A549 (cell line): ENCODE results near the gene JMJD6. TPM values are rescaled to one million over a fixed set of nuclear protein-coding genes. Genes with fewer than 3 reads are reported as not detected.

ENCODE experiments used
- ATAC-seq, 2 experiments: fragments of 200-7000 bp in 1 of 2; fragments of >200 bp in 1 of 2; cut with Nextera tagmentation in 1 of 2; cut with Tn5 transposase in 1 of 2; 3 replicates each; pipeline versions ENCODE4 v1.8.0 to v1.9.1; 2018 to 2020; ENCODE audit warnings: mild to moderate bottlenecking in 1 of 2, moderate library complexity in 1 of 2
- CTCF ChIA-PET: fragments of 300-600 bp; sonication (Branson Sonifier 250); formaldehyde crosslinking; extraction: SDS; loops from one replicate; lab custom pipeline; 2021; ENCODE audit warnings: antibody characterized with exemption, inconsistent platforms; lab: Yijun Ruan, JAX
- POLR2A ChIA-PET: fragments of 350-600 bp; formaldehyde crosslinking; extraction: SDS; loops from one replicate; lab custom pipeline; 2021; ENCODE audit warnings: antibody characterized with exemption, inconsistent platforms; lab: Yijun Ruan, JAX
- DNase-seq, 2 experiments: peaks; one replicate each; pipeline versions ENCODE4 v3.0.0 to v3.0.0-alpha.2; 2011 to 2016; ENCODE audit warnings: low read depth in 1 of 2, low spot score in 1 of 2
- FAIRE-seq: peaks from 2 replicates; lab custom pipeline; 2011; peaks lifted over from hg19 to GRCh38; lab: Jason Lieb, UNC
- H3K27ac ChIP-seq, 2 experiments: fragments of >200 bp; sonication (Bioruptor Twin); formaldehyde crosslinking; 3 replicates each; pipeline ENCODE4 v1.5.1; 2016 to 2017
- H3K4me1 ChIP-seq: fragments of >200 bp; sonication (Bioruptor Twin); formaldehyde crosslinking; 3 replicates; pipeline ENCODE4 v1.6.1; 2016
- H3K4me2 ChIP-seq: fragments of >200 bp; sonication (Bioruptor Twin); formaldehyde crosslinking; 3 replicates; pipeline ENCODE4 v1.6.1; 2016
- H3K4me3 ChIP-seq: fragments of >200 bp; sonication (Bioruptor Twin); formaldehyde crosslinking; 3 replicates; pipeline ENCODE4 v1.5.1; 2016
- H3K9me3 ChIP-seq: fragments of >200 bp; sonication (Bioruptor Twin); formaldehyde crosslinking; 3 replicates; pipeline ENCODE4 v1.6.1; 2016
- CEBPB ChIP-seq, 2 experiments: fragments of >200 bp in 1 of 2; sonication (Bioruptor Twin) in 1 of 2; formaldehyde crosslinking in 1 of 2; IDR thresholded peaks; 2 replicates each; pipeline ENCODE4 v1.6.1; 2012 to 2016
- CHD4 ChIP-seq: fragments of 200-600 bp; sonication (generic); IDR thresholded peaks from 2 replicates; pipeline ENCODE4 v1.6.1; 2016; ENCODE audit warnings: antibody characterized with exemption, mild to moderate bottlenecking, borderline replicate concordance
- EHF ChIP-seq: fragments of 250-450 bp; sonication (Bioruptor Pico); IDR thresholded peaks from 2 replicates; pipeline ENCODE4 v1.5.0; 2020; ENCODE audit warnings: mild to moderate bottlenecking
- EHMT2 ChIP-seq: fragments of 200-600 bp; sonication (generic); IDR thresholded peaks from 2 replicates; pipeline ENCODE4 v1.6.1; 2016; ENCODE audit warnings: antibody characterized with exemption, low read depth, mild to moderate bottlenecking, moderate library complexity
- FOSB ChIP-seq: fragments of 250-450 bp; sonication (Bioruptor Pico); IDR thresholded peaks from 2 replicates; pipeline ENCODE4 v1.5.0; 2020; ENCODE audit warnings: mild to moderate bottlenecking, moderate library complexity
- FOXS1 ChIP-seq: fragments of 250-450 bp; sonication (Bioruptor Pico); IDR thresholded peaks from 2 replicates; pipeline ENCODE4 v1.5.0; 2020; ENCODE audit warnings: mild to moderate bottlenecking, moderate library complexity
- HDAC2 ChIP-seq: fragments of 200-600 bp; sonication (generic); IDR thresholded peaks from 2 replicates; pipeline ENCODE4 v1.6.1; 2016
- HEYL ChIP-seq: fragments of 250-450 bp; sonication (Bioruptor Pico); IDR thresholded peaks from 2 replicates; pipeline ENCODE4 v1.8.0; 2021; ENCODE audit warnings: mild to moderate bottlenecking, moderate library complexity
- HOXB13 ChIP-seq: fragments of 250-450 bp; sonication (Bioruptor Pico); IDR thresholded peaks from 2 replicates; pipeline ENCODE4 v1.5.0; 2020; ENCODE audit warnings: low read depth, mild to moderate bottlenecking, moderate library complexity
- HOXB5 ChIP-seq: fragments of 250-450 bp; sonication (Bioruptor Pico); IDR thresholded peaks from 2 replicates; pipeline ENCODE4 v1.5.0; 2020; ENCODE audit warnings: mild to moderate bottlenecking, moderate library complexity
- JUNB ChIP-seq: fragments of >200 bp; sonication (Bioruptor Twin); formaldehyde crosslinking; IDR thresholded peaks from 2 replicates; pipeline ENCODE4 v1.6.1; 2016
- MAFK ChIP-seq: fragments of 450-650 bp; IDR thresholded peaks from 2 replicates; pipeline ENCODE4 v1.6.1; 2014; ENCODE audit not compliant: partially characterized antibody
- MYC ChIP-seq: IDR thresholded peaks from 2 replicates; pipeline ENCODE4 v1.6.1; 2012; ENCODE audit warnings: mild to moderate bottlenecking, inconsistent platforms, low read length, improper control_type of control experiment, borderline replicate concordance
- PHF8 ChIP-seq: fragments of 200-600 bp; sonication (generic); IDR thresholded peaks from 2 replicates; pipeline ENCODE4 v1.6.1; 2016; ENCODE audit warnings: low read depth, mild to moderate bottlenecking, antibody characterized with exemption, moderate library complexity, borderline replicate concordance
- RAD21 ChIP-seq, 2 experiments: fragments of >200 bp in 1 of 2; sonication (Bioruptor Twin) in 1 of 2; formaldehyde crosslinking in 1 of 2; IDR thresholded peaks in 1 of 2; conservative IDR thresholded peaks in 1 of 2; 2 replicates in 1 of 2; 3 replicates in 1 of 2; pipeline ENCODE4 v1.6.1; 2012 to 2018; ENCODE audit warnings: inconsistent platforms in 1 of 2
- RARB ChIP-seq: fragments of 250-450 bp; sonication (Bioruptor Pico); IDR thresholded peaks from 2 replicates; pipeline ENCODE4 v1.8.0; 2021; ENCODE audit warnings: mild to moderate bottlenecking, moderate library complexity
- RCOR1 ChIP-seq: fragments of 150-350 bp; IDR thresholded peaks from 2 replicates; pipeline ENCODE4 v1.6.1; 2014; ENCODE audit warnings: antibody characterized with exemption, low read length, low read depth
- RFX5 ChIP-seq: fragments of 450-650 bp; IDR thresholded peaks from 2 replicates; pipeline ENCODE4 v1.7.1; 2014; ENCODE audit warnings: antibody characterized with exemption, mild to moderate bottlenecking, moderate library complexity
- RNF2 ChIP-seq: fragments of 200-600 bp; sonication (generic); IDR thresholded peaks from 2 replicates; pipeline ENCODE4 v1.6.1; 2016; ENCODE audit warnings: low read depth, mild to moderate bottlenecking, antibody characterized with exemption, moderate library complexity, borderline replicate concordance
- SREBF2 ChIP-seq: fragments of 450-650 bp; IDR thresholded peaks from 2 replicates; pipeline ENCODE4 v1.6.1; 2014; ENCODE audit warnings: mild to moderate bottlenecking, moderate library complexity
- TFCP2L1 ChIP-seq: fragments of 250-450 bp; sonication (Bioruptor Pico); IDR thresholded peaks from 2 replicates; pipeline ENCODE4 v1.5.0; 2021; ENCODE audit warnings: mild to moderate bottlenecking
- ZC3H11A ChIP-seq: fragments of 450-650 bp; IDR thresholded peaks from 2 replicates; pipeline ENCODE4 v1.6.1; 2014; ENCODE audit warnings: antibody characterized with exemption, mild to moderate bottlenecking
- ZNF302 ChIP-seq: fragments of 250-450 bp; sonication (Bioruptor Pico); IDR thresholded peaks from 2 replicates; pipeline ENCODE4 v1.9.0; 2021; ENCODE audit warnings: inconsistent platforms, mild to moderate bottlenecking, moderate library complexity
- ZSCAN20 ChIP-seq: fragments of 250-450 bp; sonication (Bioruptor Pico); IDR thresholded peaks from 2 replicates; pipeline ENCODE4 v1.8.0; 2022; ENCODE audit warnings: mild to moderate bottlenecking, moderate library complexity
- WGBS: methylation state at CpG from one replicate; pipeline ENCODE4 v1.1.6; 2017; ENCODE audit errors: missing lambda C conversion rate; 5-methylcytosine and 5-hydroxymethylcytosine counted together
- polyA plus RNA-seq, 4 experiments: library from polyadenylated mRNA; depleted of rRNA in 3 of 4; stranded (reverse); fragments of >200 nt; fragmentation: RNase III in 1 of 4; extraction: RNeasy Plus Mini Kit Qiagen cat#74134 plus additional on column Dnase treatment in 1 of 4; gene quantifications; 2 replicates in 3 of 4; 3 replicates in 1 of 4; pipeline ENCODE4 v1.2.3, GENCODE V29; 2011 to 2017
- TF ChIP-seq, protein P1 (sequence below): fragments of 250-450 bp; sonication (Bioruptor Pico); IDR thresholded peaks from 2 replicates; pipeline ENCODE4 v1.5.0; 2020; ENCODE audit warnings: low read depth, mild to moderate bottlenecking, moderate library complexity
- TF ChIP-seq, protein P2 (sequence below): fragments of >200 bp; sonication (Bioruptor Twin); formaldehyde crosslinking; IDR thresholded peaks from 3 replicates; pipeline ENCODE4 v1.6.1; 2016
- TF ChIP-seq, protein P3 (sequence below): fragments of >200 bp; sonication (Bioruptor Twin); formaldehyde crosslinking; IDR thresholded peaks from 3 replicates; pipeline ENCODE4 v1.5.1; 2016
- TF ChIP-seq, protein P4 (sequence below): IDR thresholded peaks from 2 replicates; pipeline ENCODE4 v1.6.1; 2012
- TF ChIP-seq, protein P5 (sequence below): fragments of >200 bp; sonication (Bioruptor Twin); formaldehyde crosslinking; IDR thresholded peaks from 2 replicates; pipeline ENCODE4 v1.6.1; 2016

Gene JMJD6
- polyA plus RNA-seq, 2 of the 4 experiments (the other 2 are of a cell fraction): 17.5 to 53.3 TPM

DNA sequence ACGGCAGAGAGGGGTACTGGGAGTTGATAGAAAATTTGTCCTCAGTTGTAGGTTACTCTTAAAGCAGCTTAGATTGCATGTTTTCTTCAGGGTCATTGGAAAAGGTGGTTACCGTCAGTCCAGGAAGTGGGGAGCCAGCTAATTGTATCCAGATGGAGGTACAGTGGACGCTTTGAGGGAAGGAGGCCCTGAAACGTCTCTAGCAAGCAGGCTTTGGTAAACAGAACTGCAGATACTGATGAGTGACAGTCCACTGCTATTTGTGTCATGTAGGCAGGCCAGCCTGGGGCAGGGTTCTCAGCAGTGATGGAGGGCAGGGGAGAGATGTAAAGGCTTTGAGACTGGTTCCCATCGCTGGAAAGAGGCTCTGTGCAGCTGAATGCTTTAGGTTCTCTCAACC lies 52.7 kb downstream of the JMJD6 start (continued):
- TF ChIP-seq ZSCAN20 (CRISPR knock-in tag) (no peak), FOSB (CRISPR knock-in tag) (no peak), CHD4 (no peak), SREBF2 (no peak), HOXB5 (CRISPR knock-in tag) (no peak)

DNA sequence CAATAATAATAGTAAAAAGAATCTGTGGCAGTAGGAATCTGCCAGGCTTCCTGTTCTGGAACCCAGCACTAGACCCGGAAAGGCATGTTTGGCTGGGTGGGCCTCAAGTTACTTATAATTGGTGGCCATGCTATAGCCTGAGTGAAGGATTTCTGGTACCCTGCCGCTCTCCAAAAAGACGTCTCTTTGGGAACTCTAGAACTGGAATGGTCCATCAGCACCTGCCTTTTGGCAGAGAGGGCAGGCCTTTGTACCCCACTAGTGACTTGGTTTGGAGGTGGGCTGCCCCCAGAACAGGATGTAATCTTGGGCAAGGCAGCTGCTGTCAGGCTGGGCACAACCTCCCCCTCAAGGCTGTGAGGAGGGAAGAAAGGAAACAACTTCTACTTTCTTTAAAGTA lies 53.5 kb downstream of the JMJD6 start:
- no peak for FAIRE-seq
- H3K4me1 ChIP-seq: peaks cover 15% of the 10 kb centered on the region
- POLR2A ChIA-PET: no interaction called here
- WGBS: 90% methylated on average over 3 of the region's 3 CpGs
- TF ChIP-seq MYC: no peak
- no peak for TF ChIP-seq HDAC2
- TF ChIP-seq CEBPB (IDR thresholded peaks at IDR 0.05): no peak
- TF ChIP-seq, protein P1, sequence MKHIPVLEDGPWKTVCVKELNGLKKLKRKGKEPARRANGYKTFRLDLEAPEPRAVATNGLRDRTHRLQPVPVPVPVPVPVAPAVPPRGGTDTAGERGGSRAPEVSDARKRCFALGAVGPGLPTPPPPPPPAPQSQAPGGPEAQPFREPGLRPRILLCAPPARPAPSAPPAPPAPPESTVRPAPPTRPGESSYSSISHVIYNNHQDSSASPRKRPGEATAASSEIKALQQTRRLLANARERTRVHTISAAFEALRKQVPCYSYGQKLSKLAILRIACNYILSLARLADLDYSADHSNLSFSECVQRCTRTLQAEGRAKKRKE (CRISPR knock-in tag): no peak
- no peak for TF ChIP-seq FOXS1 (CRISPR knock-in tag)
- TF ChIP-seq EHF: no peak
- no peak for TF ChIP-seq HOXB13 (CRISPR knock-in tag)
- no peak for TF ChIP-seq MAFK
- TF ChIP-seq, protein P2, sequence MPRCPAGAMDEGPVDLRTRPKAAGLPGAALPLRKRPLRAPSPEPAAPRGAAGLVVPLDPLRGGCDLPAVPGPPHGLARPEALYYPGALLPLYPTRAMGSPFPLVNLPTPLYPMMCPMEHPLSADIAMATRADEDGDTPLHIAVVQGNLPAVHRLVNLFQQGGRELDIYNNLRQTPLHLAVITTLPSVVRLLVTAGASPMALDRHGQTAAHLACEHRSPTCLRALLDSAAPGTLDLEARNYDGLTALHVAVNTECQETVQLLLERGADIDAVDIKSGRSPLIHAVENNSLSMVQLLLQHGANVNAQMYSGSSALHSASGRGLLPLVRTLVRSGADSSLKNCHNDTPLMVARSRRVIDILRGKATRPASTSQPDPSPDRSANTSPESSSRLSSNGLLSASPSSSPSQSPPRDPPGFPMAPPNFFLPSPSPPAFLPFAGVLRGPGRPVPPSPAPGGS: no peak
- TF ChIP-seq TFCP2L1: no peak
- TF ChIP-seq HEYL (CRISPR knock-in tag): no peak
- TF ChIP-seq ZSCAN20 (CRISPR knock-in tag): no peak
- DNase-seq: no peak
- H3K4me2 ChIP-seq: peak overlapping the region; percentile 79
- CTCF ChIA-PET: interaction anchor here (2.0 to 14.0 kb wide), 3 partner anchors 10 to 151 kb away, joined by 10 to 123 read pairs (median 23); no protein-coding TSS in a partner anchor
- no peak overlapping the region for H3K27ac ChIP-seq
- no peak overlapping the region for H3K4me3 ChIP-seq
- no peak for ATAC-seq
- no peaks in the 10 kb centered on the region for H3K9me3 ChIP-seq

DNA sequence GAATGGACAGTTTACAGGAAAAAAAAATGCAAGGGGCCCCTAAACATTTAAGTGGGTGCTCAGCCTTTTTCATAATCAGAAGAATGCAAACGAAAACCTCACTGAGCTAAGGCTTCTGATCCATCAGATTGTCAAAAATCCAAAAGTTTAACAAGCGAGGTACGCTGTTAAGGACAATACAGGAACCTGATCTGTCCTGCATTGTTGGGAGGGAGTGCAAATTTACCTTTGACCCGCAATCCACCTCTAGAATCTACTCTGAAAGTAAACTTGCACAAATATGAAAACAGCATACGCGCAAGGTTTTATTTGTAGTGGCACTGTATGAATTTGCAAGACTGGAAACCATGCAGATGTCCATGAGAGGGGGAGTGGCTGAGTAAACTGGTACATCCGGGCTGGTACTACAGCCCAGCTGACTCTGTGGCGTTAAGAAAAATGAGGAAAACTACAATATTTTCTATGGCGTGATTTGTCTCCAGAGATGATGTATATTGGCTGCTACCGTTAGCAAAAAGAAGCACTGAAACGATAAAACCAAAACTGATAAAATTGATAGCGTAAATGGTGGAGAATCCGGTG lies 54.0 kb downstream of the JMJD6 start:
- 59% methylated on average over 13 of the region's 13 CpGs for WGBS
- Histone ChIP-seq H3K4me2 (peak overlapping the region; percentile 79), H3K4me1 (peaks cover 15% of the 10 kb centered on the region), H3K4me3 (peak overlapping the region; percentile 54), H3K27ac (peak overlapping the region; percentile 77 to 90), H3K9me3 (no peaks in the 10 kb centered on the region)
- no peak for FAIRE-seq
- ChIA-PET POLR2A (interaction anchor here (1.0 to 1.6 kb wide), 9 partner anchors 15 to 182 kb away, joined by 3 to 12 read pairs (median 3); partner anchors contain the start of gene ST6GALNAC2), CTCF (interaction anchor here (1.1 to 14.0 kb wide), 4 partner anchors 11 to 151 kb away, joined by 3 to 123 read pairs (median 17); no protein-coding TSS in a partner anchor)
- TF ChIP-seq JUNB (no peak), ZSCAN20 (CRISPR knock-in tag) (no peak), RARB (no peak), RFX5 (no peak), PHF8 (no peak), ZNF302 (no peak), EHMT2 (no peak), RCOR1 (no peak), RNF2 (no peak), ZC3H11A (no peak), RAD21 (conservative IDR thresholded peaks at IDR 0.05 in 1 of 2, IDR thresholded peaks at IDR 0.05 in 1 of 2) (no peak), MAFK (no peak)
- TF ChIP-seq, protein P3, sequence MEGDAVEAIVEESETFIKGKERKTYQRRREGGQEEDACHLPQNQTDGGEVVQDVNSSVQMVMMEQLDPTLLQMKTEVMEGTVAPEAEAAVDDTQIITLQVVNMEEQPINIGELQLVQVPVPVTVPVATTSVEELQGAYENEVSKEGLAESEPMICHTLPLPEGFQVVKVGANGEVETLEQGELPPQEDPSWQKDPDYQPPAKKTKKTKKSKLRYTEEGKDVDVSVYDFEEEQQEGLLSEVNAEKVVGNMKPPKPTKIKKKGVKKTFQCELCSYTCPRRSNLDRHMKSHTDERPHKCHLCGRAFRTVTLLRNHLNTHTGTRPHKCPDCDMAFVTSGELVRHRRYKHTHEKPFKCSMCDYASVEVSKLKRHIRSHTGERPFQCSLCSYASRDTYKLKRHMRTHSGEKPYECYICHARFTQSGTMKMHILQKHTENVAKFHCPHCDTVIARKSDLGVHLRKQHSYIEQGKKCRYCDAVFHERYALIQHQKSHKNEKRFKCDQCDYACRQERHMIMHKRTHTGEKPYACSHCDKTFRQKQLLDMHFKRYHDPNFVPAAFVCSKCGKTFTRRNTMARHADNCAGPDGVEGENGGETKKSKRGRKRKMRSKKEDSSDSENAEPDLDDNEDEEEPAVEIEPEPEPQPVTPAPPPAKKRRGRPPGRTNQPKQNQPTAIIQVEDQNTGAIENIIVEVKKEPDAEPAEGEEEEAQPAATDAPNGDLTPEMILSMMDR: no peak
- TF ChIP-seq, protein P4, sequence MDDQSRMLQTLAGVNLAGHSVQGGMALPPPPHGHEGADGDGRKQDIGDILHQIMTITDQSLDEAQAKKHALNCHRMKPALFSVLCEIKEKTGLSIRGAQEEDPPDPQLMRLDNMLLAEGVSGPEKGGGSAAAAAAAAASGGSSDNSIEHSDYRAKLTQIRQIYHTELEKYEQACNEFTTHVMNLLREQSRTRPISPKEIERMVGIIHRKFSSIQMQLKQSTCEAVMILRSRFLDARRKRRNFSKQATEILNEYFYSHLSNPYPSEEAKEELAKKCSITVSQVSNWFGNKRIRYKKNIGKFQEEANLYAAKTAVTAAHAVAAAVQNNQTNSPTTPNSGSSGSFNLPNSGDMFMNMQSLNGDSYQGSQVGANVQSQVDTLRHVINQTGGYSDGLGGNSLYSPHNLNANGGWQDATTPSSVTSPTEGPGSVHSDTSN: no peak
- TF ChIP-seq, protein P5, sequence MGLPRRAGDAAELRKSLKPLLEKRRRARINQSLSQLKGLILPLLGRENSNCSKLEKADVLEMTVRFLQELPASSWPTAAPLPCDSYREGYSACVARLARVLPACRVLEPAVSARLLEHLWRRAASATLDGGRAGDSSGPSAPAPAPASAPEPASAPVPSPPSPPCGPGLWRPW: no peak
- DNase-seq: no peak
- ATAC-seq: no peak
